GM12892 (cell line): Measurements from ENCODE around the gene GNAO1.

Source experiments
- POLR2A ChIP-seq: IDR thresholded peaks from 2 replicates; pipeline ENCODE4 v1.6.1; 2011; ENCODE audit warnings: low read depth, low read length, control low read depth
- POLR2AphosphoS5 ChIP-seq: IDR thresholded peaks from 2 replicates; pipeline ENCODE4 v1.6.1; 2011; ENCODE audit warnings: low read depth, low read length, control low read depth
- TAF1 ChIP-seq: IDR thresholded peaks from 2 replicates; pipeline ENCODE4 v1.6.1; 2011; ENCODE audit warnings: low read depth, mild to moderate bottlenecking, control low read depth, low read length, borderline replicate concordance

GRCh38 chr16:56295739-56296527, 104.6 kb downstream of the GNAO1 start:
- no peak for TF ChIP-seq POLR2A
- no peak for TF ChIP-seq POLR2AphosphoS5
- no peak for TF ChIP-seq TAF1
